HG02884 (cell line): Measurements from ENCODE around the gene ENPP3.

ENCODE experiments used
- ATAC-seq: cut with Tn5 transposase; IDR thresholded peaks from one replicate; pipeline ENCODE4 v1.9.1; 2021; ENCODE audit warnings: mild to moderate bottlenecking, moderate library complexity; ENCODE audit not compliant: unreplicated experiment

The ENPP3 gene

GRCh38 chr6:131642565-131642964 is 5.5 kb downstream of the ENPP3 start:
- no peak for ATAC-seq

- ATAC-seq = no peak
Measured at GRCh38 chr6:131642987-131643611, 6.0 kb downstream of the ENPP3 start.

GRCh38 chr6:131643855-131644460 is 6.9 kb downstream of the ENPP3 start:
- ATAC-seq = no peak

GRCh38 chr6:131644921-131645320 is 7.8 kb downstream of the ENPP3 start:
- ATAC-seq = no peak

- ATAC-seq = no peak
Measured at GRCh38 chr6:131645846-131646245, 8.7 kb downstream of the ENPP3 start.

- ATAC-seq = no peak
Measured at GRCh38 chr6:131646249-131646670, 9.2 kb downstream of the ENPP3 start.

- ATAC-seq = no peak
Measured at GRCh38 chr6:131651782-131652181, 14.7 kb downstream of the ENPP3 start.

- no peak for ATAC-seq
Measured at GRCh38 chr6:131652472-131652871, 15.4 kb downstream of the ENPP3 start.

GRCh38 chr6:131654326-131654725 is 17.2 kb downstream of the ENPP3 start:
- no peak for ATAC-seq

GRCh38 chr6:131655387-131655786 is 18.3 kb downstream of the ENPP3 start:
- no peak for ATAC-seq

GRCh38 chr6:131655951-131656350 is 18.8 kb downstream of the ENPP3 start:
- ATAC-seq = no peak

GRCh38 chr6:131656667-131657066 is 19.6 kb downstream of the ENPP3 start:
- no peak for ATAC-seq

- no peak for ATAC-seq
Measured at GRCh38 chr6:131657222-131657621, 20.1 kb downstream of the ENPP3 start.

- no peak for ATAC-seq
Measured at GRCh38 chr6:131657630-131658111, 20.6 kb downstream of the ENPP3 start.

GRCh38 chr6:131658287-131658686 is 21.2 kb downstream of the ENPP3 start:
- ATAC-seq = no peak

GRCh38 chr6:131660195-131660594 is 23.1 kb downstream of the ENPP3 start:
- no peak for ATAC-seq

- no peak for ATAC-seq
Measured at GRCh38 chr6:131663578-131664165, 26.6 kb downstream of the ENPP3 start.

GRCh38 chr6:131669891-131670290 is 32.8 kb downstream of the ENPP3 start:
- ATAC-seq = no peak

GRCh38 chr6:131673184-131673583 is 36.1 kb downstream of the ENPP3 start:
- ATAC-seq = no peak

- ATAC-seq = no peak
Measured at GRCh38 chr6:131678442-131678841, 41.3 kb downstream of the ENPP3 start.

- ATAC-seq = no peak
Measured at GRCh38 chr6:131680868-131681267, 43.8 kb downstream of the ENPP3 start.

GRCh38 chr6:131681585-131681984 is 44.5 kb downstream of the ENPP3 start:
- ATAC-seq = no peak
